GM11168 (cell line): ENCODE measurements around the gene CAPN11.
"Not testable (repeated sequence)": the region's sequence is repeated elsewhere in the genome, so short reads cannot be mapped to it uniquely, and the experiment has no call there.

Experiments used
- in situ Hi-C: fragments of 300-500 bp; cut with MboI; formaldehyde crosslinking; loops from one replicate; pipeline ENCODE4 v1.12.0; 2022; ENCODE audit warnings: low sequenced_read_pairs; ENCODE audit not compliant: unreplicated experiment

CAPN11 gene

DNA sequence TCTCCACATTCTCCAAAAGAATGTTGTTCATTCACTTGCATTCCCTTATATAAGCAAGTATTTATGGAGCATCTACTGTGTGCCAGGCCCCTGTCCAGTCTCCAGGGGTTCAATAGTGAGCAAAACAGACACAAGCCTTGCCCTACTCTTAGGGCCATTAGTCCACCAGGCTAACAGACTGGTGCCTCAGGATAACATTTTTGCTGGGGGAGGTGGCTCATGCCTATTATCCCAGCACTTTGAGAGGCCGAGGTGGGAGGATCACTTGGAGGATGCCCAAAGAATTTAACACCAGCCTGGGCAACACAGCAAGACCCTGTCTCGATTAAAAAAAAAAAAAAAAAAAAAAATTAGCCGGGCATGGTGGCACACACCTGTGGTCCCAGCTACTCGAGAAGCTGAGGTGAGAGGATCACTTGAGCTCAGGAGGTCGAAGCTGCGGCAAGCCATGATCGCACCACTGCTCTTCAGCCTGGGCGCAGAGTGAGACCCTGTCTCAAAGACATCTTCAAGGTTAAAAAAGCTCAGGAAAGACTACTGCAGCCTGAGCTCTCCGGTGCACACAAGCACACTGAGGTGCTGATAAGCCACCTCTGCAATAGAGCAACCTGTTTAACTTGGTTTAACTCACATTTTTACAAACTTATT is 19.9 kb downstream of the CAPN11 start:
- in situ Hi-C loops, result no loop called here

DNA sequence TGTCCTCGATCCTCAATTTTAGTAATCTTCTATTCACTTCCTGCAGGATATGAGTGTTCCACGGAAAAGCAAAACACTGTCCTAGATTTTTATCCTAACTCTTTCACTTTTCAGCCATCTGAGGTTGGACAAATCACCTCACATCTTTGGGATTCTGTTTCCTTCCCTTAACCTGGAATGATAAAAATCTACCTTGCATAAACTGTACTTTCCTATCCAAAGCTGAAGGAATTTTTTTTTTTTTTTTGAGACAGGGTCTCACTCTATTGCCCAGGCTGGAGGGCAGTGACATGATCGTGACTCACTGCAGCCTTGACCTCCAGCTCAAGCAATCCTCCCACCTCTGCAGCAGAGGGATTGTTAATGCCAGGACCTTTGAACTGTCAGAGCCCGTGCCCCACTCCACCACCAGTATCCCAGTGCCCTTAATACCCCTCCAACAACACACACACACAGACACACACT is 20.5 kb downstream of the CAPN11 start:
- in situ Hi-C loops, result no loop called here

DNA sequence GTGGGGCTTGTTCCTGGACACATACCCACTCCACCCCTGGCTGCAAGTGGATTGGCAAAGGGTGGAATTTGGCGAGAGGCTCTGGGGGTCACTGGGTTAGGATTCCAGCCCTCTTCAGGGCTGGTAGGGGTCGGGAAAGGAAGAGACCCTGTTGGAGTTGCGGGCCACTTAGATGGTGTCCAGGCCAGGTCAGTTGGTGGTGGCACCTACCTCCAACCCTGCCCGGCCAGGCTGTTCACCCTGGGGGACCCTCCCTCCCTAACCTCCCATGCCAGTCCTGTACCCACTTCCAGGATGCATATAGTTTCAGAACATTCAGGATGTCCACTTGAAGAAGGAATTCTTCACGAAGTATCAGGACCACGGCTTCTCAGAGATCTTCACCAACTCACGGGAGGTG is 21.0 kb downstream of the CAPN11 start:
- in situ Hi-C loops, result no loop called here

DNA sequence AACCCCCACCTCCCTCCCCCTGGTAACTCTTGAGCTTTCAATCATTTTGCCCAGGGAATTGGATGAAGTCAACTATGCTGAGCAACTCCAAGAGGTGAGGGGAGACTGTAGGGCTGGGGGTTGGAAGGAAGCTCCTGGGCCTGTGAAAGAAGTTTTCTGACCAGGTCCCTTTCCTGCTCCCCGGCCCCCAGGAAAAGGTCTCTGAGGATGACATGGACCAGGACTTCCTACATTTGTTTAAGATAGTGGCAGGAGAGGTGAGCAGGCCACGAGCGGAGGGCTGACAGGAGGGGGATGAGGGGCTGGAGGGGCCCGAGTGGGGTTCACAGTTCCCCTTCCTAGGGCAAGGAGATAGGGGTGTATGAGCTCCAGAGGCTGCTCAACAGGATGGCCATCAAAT is 21.8 kb downstream of the CAPN11 start:
- in situ Hi-C loops, result no loop called here

DNA sequence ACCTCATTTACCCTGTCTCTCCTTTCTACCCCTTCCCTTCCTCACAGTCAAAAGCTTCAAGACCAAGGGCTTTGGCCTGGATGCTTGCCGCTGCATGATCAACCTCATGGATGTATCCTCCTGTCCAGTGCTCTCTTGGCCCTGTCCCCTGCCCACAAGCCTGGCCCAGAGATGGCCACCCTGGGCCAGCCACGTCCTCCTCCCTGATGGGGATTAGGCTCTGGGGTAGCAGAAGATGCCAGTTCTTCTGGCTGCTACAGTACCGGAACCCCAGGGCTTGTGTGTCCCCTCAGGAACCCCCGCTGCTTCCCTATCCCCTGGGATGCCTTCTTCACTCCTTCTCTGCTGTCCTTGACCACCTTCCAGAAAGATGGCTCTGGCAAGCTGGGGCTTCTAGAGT is 22.3 kb downstream of the CAPN11 start:
- in situ Hi-C loops, result no loop called here

DNA sequence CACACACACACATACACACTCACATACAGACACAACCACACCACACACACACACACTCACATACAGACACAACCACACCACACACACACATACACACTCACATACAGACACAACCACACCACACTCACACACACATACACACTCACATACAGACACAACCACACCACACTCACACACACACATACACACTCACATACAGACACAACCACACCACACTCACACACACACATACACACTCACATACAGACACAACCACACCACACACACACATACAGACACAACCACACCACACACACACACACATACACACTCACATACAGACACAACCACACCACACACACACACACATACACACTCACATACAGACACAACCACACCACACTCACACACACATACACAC is 23.2 kb downstream of the CAPN11 start:
- in situ Hi-C loops, result not testable (repeated sequence)

DNA sequence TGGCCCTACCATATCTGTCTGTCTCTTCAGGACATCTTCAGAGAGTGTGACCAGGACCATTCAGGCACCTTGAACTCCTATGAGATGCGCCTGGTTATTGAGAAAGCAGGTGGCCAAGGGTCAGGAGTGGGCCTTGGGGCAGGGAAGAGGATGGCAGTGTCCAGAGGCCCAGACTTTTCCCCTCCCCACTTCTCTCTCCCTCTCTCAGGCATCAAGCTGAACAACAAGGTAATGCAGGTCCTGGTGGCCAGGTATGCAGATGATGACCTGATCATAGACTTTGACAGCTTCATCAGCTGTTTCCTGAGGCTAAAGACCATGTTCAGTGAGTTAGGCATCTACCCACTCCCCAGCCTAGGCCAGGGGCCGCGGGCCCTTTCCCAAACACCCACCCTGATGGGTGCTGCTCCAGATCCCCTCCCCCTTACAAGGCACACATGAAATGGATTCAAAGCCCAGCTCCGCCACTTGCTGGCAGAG is 24.3 kb downstream of the CAPN11 start:
- in situ Hi-C loops, result no loop called here

DNA sequence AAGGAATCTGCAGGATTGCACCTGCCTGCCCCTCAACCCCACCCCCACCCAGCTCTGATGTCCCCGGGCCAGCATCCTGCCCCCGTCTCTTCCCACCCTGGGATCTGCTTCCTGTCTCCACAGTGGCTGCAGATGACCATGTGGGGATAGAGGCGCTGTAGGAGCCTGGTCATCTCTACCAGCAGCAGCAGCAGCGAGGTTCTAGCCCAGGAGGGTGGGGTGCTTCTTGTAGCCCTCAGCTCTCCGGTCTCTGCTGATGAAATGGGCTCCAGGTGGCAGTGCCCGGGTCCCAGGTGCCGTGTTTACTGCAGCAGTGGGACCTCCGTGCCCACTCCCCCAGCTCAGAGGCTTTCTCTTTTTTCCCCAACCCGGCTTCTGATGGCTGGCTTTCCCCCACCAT is 25.2 kb downstream of the CAPN11 start:
- in situ Hi-C loops, result no loop called here

DNA sequence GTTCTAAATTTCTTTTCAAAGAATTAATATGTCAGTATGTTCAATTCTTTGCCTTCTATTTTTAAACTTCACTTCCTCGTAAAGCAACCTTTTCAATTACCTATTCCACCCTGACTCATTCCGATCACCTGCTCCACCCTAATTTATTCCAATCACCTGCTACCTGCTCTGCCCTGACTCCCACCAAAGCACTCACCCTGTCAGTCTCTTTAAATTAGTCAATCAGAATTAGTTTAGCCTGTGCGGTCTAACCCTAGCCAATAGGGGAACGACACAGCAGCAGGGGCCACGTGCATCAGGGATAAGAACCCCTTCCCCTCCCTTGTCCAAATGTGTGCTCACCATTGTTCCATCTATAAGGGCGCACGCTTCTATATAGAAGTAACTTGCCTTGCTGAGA is 26.7 kb downstream of the CAPN11 start:
- in situ Hi-C loops, result not testable (repeated sequence)

DNA sequence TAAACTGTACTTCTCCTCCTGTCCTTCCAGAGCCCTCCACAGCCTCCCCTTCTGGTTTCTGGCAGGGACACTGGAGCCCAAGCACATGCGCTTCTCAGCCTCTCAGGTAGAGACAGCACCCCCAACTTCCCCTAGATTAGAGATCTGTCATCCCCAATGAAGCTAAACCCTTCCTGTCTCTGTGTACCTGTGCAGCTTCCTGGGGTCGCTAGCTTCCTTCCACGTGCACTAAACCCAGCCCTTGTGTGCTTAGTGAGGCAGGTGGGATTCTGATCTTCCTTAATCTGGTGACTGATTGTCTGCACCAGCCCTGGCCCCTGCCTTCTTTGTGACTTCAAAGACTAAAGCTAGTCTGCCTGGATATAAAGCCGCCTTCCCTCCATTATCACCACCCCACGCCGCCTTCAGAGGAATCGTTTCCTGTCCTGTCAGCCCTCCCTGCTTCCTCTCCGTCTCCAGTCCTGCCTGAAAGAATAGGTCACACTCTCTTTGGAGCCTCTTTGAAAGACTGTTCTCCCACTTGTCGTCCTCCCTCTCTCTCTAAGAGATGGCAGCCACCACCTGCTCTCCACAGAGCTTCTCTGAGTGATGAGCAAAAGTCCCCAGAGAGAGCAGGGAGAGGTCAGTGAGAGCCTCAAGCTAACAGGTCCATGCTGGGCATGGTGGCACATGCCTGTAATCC is 27.5 kb downstream of the CAPN11 start:
- in situ Hi-C loops, result no loop called here

DNA sequence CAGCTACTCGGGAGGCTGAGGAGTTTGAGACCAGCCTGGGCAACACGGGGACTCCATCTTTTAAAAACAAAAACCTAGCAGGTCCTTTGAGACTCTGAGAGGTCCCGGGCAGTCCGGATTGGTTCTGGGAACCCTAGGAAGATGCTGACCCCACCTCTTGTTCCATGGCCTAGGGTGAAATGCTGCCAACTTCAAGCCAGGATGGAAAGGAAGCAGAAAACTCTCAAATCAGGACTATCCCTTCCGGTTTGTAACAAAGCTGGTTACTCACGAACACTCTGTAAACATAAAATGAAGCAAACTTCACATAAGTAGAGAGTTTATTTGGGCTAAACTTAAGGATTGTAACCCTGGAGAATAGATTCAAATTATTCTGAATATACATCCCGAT is 28.0 kb downstream of the CAPN11 start:
- in situ Hi-C loops, result no loop called here

DNA sequence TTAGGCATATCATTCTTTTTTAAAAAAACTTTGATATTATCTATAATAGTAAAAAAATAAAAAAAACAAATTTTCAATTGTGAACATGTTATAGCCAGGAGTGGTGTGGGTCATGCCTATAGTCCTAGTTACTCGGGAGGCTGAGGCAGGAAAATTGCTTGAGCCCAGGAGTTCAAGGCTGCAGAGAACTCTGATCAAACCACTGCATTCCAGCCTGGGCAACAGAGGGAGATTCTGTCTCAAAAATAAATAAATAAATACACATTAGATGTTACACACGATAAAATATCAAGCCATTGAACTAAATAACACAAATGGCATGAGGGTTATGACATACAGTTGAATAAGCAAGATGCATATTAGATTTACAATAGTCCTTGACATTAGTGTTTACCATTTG is 30.2 kb downstream of the CAPN11 start:
- in situ Hi-C loops, result no loop called here

DNA sequence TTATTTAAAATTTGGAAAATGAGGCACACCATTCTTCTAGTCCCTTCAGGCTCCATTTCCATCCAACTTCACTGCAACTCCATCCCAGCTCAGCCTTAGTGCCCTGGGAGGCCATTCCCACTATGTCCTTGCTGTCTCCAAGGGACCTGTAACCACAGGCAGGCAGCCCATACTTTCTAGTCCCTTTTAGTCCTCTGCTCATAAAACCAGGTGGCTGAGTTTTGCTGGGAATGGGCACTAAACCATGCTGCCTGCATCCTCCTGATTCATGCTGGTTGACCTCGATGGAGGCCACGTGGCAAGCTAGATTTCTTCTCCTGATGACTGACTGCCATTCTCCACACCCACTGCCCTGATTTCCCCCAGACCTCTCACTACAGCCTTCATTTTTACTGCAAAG is 30.6 kb downstream of the CAPN11 start:
- in situ Hi-C loops, result no loop called here

DNA sequence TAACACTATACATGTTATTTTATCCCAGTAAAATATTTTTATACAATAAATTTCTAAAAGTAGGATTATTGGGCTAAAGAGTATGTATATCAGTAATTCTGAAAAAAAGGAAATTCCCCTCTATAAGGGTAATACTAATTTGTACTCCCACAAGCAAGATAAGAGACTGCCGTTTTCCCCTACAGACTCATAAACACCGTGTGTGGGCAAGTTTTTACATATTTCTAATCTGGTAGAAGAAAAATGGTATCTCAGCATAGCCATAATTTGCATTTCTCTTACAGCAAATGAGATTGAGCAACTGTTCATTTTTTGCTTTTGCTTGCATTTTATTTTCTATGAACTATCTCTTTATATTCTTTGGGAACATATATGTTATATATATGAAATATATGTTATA is 32.1 kb downstream of the CAPN11 start:
- in situ Hi-C loops, result no loop called here

DNA sequence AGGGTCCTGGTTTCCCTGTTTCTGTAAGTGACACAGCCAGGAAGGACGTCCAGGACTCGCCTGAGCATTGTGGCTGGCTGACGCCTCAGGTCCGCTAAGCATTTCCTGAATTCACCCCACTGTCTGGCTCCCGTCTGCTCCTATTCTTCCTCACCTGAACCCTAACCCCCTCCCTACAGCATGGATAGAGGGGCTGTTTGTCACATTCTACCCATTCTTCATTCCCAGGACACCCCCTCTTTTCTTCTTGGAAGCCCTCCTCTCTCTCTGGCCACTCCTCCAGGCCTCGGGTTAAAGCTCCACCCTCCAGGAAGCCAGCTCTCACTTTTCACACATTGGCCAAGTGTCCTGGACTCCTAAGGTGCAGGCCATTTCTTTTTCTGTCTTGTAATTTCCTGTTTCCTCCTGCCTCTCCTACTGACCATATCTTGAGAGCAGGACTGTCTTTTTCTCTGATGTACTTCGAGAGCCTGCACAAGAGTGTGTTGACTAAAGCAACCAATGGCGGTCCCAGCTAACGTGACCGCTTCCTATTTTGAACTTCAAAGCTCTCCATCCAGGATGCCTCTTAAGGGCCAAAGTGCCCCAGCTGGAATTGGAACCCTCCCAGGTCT is 33.9 kb downstream of the CAPN11 start:
- in situ Hi-C loops, result no loop called here

DNA sequence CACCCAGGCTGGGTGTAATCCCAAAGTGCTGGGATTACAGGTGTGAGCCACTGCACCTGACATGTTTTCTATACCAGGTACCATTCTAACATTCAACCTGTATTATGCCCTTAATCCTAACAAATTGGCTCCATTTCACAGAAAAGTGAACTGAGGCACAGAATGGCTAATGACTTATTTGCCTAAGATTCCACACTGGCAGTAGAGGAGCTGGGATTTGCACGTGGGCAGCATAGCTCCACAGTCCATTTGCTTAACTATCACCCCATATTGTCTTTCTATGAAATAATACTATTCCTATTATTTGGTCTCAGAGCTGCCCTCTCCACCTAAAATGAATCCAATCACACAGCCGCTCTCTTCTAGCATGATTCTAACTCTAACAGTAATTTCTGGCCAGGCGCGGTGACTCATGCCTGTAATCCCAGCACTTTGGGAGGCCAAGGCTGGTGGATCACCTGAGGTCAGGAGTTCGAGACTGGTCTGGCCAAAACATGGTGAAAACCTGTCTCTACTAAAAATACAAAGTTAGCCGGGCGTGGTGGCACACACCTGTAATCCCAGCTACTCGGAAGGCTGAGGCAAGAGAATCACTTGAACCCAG is 34.8 kb downstream of the CAPN11 start:
- in situ Hi-C loops, result no loop called here

DNA sequence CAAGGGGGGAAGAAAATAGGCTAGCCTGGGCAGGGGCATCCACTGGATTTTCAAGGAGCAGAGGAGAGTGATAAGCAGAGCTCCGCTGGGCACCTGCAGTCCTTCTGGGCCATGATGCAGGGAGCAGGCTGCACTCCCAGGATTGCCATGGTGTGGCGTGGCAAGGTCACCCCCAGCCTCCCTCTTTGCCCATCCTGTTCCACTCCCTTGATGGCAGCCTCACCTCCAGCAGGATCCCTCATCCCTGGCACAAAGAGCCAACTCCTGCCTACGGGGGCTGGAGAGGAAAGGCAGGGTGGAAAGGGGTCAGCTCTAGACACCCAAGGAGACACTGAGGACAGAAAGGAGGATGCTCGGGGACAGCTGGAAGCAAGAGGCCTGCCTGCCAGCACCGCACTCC is 35.7 kb downstream of the CAPN11 start:
- in situ Hi-C loops, result no loop called here

DNA sequence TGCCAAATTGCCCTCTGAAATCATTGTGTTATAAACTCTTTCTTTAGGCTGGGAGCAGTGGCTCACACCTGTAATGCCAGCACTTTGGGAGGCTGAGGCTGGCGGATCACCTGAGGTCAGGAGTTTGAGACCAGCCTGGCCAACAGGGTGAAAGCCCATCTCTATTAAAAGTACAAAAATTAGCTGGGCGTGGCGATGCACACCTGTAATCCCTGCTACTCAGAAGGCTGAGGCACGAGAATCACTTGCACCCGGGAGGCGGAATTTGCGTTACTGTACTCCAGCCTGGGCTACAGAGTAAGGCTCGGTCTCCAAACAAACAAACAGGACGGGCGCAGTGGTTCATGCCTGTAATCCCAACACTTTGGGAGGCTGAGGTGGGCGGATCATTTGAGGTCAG is 37.7 kb downstream of the CAPN11 start:
- in situ Hi-C loops, result not testable (repeated sequence)

DNA sequence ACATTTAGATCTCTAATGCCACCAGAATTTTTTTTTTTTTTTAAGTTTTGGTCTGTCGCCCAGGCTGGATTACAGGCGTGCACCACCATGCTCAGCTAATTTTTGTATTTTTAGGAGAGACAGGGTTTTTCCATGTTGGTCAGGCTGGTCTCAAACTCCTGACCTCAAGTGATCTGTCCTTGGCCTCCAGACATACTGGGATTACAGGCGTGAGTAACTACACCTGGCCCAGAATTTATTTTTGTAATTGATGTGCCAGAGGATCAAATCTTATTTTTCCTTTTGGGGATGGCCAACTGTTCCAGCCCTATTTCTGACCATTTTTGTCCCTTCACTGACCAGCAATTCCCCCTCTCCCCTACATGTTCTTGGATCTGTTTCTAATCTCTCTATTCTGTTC is 40.1 kb downstream of the CAPN11 start:
- in situ Hi-C loops, result no loop called here

DNA sequence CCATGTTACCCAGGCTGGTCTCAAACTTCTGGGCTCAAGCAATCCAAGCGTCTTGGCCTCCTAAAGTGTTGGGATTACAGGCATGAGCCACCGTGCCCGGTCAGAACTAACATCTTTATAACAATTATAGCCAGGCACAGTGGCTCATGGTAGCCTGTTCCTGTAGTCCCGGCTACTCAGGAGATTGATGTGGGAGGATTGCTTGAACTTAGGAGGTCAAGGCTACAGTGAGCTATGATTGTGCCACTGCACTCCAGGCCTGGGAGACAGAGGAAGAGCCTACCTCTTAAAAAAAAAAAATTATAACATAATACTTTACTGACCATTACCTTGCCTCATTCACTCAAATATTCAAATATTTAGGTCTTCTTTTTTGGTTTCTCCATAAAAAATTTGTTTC is 41.3 kb downstream of the CAPN11 start:
- in situ Hi-C loops, result no loop called here

DNA sequence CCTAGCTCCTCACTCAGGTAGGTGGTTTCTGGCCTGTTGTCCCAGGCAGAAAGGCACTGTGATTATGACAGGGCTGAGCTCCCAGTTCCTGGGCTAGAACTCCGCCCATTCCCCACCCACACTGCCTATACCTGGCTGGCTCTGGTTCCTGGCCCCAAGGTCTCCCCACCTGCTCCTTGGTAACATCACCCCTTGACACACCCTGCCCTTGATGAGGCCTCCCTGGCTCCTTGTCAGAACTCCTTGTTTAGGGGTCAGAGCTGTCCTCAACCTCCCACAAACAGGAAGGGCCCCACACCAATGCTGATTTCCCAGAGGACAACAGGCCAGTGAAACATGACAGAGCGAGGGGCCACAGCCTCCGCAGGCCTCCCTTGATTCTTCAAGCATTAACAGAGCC is 42.6 kb downstream of the CAPN11 start:
- in situ Hi-C loops, result no loop called here
